GM23338 (cell line): ENCODE measurements around the gene TRIM71.

ENCODE experiments used
- CREB1 ChIP-seq: fragments of 250-450 bp; sonication (Bioruptor Pico); IDR thresholded peaks from 2 replicates; pipeline ENCODE4 v1.5.0; 2020; ENCODE audit warnings: low read depth, mild to moderate bottlenecking, moderate library complexity
- EZH2 ChIP-seq: fragments of 200-600 bp; sonication (generic); IDR thresholded peaks from one replicate; pipeline ENCODE4 v1.8.0; 2017; ENCODE audit warnings: antibody characterized with exemption, mild to moderate bottlenecking, low read depth; ENCODE audit not compliant: unreplicated experiment
- JUNB ChIP-seq: IDR thresholded peaks from one replicate; pipeline ENCODE4 v1.6.1; 2016; ENCODE audit warnings: antibody characterized with exemption; ENCODE audit not compliant: unreplicated experiment
- POLR2AphosphoS5 ChIP-seq: IDR thresholded peaks from 2 replicates; pipeline ENCODE4 v1.6.1; 2016; ENCODE audit warnings: antibody characterized with exemption, low read depth
- TF ChIP-seq, protein P1 (sequence below), 2 experiments: fragments of 200-600 bp in 1 of 2; sonication (generic) in 1 of 2; conservative IDR thresholded peaks; 2 replicates each; pipeline versions ENCODE4 v1.5.1 to v1.6.1; 2016 to 2017; ENCODE audit warnings: antibody characterized with exemption in 2 of 2, low read depth in 2 of 2, mild to moderate bottlenecking in 2 of 2, moderate library complexity in 1 of 2
- TF ChIP-seq, protein P2 (sequence below): fragments of 250-450 bp; sonication (Bioruptor Pico); IDR thresholded peaks from 2 replicates; pipeline ENCODE4 v1.5.0; 2020; ENCODE audit warnings: mild to moderate bottlenecking, moderate library complexity
- TF ChIP-seq, protein P3 (sequence below): IDR thresholded peaks from one replicate; pipeline ENCODE4 v1.6.1; 2018; ENCODE audit warnings: antibody characterized with exemption; ENCODE audit not compliant: unreplicated experiment

DNA sequence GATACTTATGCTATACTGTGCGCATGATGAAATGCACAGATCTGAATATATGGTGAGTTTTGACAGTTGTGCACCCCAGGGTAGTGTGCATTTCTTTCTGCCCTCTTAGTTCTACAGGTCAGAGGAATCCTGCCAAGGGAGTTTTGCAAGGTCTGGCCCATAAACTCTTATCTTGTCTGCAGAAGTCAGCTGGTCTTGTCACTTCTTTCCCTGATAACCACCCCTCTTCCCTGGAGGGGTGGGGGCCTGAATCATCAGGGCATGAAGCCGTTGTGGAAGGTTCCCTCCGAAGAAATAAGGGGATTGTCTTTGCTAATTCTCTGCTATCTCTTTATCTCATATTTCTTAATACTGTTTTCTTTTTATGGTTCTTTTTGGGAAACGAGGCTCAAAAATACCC is 30.4 kb downstream of the TRIM71 start:
- TF ChIP-seq CREB1 (CRISPR knock-in tag) (no peak), POLR2AphosphoS5 (peak; percentile 23; the same call in 1 of the 2 replicates), EZH2 (no peak), JUNB (no peak)
- TF ChIP-seq, protein P1, sequence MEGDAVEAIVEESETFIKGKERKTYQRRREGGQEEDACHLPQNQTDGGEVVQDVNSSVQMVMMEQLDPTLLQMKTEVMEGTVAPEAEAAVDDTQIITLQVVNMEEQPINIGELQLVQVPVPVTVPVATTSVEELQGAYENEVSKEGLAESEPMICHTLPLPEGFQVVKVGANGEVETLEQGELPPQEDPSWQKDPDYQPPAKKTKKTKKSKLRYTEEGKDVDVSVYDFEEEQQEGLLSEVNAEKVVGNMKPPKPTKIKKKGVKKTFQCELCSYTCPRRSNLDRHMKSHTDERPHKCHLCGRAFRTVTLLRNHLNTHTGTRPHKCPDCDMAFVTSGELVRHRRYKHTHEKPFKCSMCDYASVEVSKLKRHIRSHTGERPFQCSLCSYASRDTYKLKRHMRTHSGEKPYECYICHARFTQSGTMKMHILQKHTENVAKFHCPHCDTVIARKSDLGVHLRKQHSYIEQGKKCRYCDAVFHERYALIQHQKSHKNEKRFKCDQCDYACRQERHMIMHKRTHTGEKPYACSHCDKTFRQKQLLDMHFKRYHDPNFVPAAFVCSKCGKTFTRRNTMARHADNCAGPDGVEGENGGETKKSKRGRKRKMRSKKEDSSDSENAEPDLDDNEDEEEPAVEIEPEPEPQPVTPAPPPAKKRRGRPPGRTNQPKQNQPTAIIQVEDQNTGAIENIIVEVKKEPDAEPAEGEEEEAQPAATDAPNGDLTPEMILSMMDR (conservative IDR thresholded peaks at IDR 0.05; ENCODE audit: low read depth in 2 of 2): no peak
- TF ChIP-seq, protein P2, sequence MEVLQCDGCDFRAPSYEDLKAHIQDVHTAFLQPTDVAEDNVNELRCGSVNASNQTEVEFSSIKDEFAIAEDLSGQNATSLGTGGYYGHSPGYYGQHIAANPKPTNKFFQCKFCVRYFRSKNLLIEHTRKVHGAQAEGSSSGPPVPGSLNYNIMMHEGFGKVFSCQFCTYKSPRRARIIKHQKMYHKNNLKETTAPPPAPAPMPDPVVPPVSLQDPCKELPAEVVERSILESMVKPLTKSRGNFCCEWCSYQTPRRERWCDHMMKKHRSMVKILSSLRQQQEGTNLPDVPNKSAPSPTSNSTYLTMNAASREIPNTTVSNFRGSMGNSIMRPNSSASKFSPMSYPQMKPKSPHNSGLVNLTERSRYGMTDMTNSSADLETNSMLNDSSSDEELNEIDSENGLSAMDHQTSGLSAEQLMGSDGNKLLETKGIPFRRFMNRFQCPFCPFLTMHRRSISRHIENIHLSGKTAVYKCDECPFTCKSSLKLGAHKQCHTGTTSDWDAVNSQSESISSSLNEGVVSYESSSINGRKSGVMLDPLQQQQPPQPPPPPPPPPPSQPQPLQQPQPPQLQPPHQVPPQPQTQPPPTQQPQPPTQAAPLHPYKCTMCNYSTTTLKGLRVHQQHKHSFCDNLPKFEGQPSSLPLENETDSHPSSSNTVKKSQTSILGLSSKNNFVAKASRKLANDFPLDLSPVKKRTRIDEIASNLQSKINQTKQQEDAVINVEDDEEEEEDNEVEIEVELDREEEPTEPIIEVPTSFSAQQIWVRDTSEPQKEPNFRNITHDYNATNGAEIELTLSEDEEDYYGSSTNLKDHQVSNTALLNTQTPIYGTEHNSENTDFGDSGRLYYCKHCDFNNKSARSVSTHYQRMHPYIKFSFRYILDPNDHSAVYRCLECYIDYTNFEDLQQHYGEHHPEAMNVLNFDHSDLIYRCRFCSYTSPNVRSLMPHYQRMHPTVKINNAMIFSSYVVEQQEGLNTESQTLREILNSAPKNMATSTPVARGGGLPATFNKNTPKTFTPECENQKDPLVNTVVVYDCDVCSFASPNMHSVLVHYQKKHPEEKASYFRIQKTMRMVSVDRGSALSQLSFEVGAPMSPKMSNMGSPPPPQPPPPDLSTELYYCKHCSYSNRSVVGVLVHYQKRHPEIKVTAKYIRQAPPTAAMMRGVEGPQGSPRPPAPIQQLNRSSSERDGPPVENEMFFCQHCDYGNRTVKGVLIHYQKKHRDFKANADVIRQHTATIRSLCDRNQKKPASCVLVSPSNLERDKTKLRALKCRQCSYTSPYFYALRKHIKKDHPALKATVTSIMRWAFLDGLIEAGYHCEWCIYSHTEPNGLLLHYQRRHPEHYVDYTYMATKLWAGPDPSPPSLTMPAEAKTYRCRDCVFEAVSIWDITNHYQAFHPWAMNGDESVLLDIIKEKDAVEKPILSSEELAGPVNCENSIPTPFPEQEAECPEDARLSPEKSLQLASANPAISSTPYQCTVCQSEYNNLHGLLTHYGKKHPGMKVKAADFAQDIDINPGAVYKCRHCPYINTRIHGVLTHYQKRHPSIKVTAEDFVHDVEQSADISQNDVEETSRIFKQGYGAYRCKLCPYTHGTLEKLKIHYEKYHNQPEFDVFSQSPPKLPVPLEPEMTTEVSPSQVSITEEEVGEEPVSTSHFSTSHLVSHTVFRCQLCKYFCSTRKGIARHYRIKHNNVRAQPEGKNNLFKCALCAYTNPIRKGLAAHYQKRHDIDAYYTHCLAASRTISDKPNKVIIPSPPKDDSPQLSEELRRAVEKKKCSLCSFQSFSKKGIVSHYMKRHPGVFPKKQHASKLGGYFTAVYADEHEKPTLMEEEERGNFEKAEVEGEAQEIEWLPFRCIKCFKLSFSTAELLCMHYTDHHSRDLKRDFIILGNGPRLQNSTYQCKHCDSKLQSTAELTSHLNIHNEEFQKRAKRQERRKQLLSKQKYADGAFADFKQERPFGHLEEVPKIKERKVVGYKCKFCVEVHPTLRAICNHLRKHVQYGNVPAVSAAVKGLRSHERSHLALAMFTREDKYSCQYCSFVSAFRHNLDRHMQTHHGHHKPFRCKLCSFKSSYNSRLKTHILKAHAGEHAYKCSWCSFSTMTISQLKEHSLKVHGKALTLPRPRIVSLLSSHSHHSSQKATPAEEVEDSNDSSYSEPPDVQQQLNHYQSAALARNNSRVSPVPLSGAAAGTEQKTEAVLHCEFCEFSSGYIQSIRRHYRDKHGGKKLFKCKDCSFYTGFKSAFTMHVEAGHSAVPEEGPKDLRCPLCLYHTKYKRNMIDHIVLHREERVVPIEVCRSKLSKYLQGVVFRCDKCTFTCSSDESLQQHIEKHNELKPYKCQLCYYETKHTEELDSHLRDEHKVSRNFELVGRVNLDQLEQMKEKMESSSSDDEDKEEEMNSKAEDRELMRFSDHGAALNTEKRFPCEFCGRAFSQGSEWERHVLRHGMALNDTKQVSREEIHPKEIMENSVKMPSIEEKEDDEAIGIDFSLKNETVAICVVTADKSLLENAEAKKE (CRISPR knock-in tag): no peak
- TF ChIP-seq, protein P3, sequence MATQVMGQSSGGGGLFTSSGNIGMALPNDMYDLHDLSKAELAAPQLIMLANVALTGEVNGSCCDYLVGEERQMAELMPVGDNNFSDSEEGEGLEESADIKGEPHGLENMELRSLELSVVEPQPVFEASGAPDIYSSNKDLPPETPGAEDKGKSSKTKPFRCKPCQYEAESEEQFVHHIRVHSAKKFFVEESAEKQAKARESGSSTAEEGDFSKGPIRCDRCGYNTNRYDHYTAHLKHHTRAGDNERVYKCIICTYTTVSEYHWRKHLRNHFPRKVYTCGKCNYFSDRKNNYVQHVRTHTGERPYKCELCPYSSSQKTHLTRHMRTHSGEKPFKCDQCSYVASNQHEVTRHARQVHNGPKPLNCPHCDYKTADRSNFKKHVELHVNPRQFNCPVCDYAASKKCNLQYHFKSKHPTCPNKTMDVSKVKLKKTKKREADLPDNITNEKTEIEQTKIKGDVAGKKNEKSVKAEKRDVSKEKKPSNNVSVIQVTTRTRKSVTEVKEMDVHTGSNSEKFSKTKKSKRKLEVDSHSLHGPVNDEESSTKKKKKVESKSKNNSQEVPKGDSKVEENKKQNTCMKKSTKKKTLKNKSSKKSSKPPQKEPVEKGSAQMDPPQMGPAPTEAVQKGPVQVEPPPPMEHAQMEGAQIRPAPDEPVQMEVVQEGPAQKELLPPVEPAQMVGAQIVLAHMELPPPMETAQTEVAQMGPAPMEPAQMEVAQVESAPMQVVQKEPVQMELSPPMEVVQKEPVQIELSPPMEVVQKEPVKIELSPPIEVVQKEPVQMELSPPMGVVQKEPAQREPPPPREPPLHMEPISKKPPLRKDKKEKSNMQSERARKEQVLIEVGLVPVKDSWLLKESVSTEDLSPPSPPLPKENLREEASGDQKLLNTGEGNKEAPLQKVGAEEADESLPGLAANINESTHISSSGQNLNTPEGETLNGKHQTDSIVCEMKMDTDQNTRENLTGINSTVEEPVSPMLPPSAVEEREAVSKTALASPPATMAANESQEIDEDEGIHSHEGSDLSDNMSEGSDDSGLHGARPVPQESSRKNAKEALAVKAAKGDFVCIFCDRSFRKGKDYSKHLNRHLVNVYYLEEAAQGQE: no peak
